VCaP (cell line): Measurements from ENCODE around the gene CTU2.
"Not testable (repeated sequence)": the region's sequence is repeated elsewhere in the genome, so short reads cannot be mapped to it uniquely, and the experiment has no call there.

Experiments
- H3K27ac ChIP-seq: fragments of 450-650 bp; 2 replicates; pipeline ENCODE4 v1.5.1; 2017
- TF ChIP-seq, protein P1 (sequence below): fragments of 450-650 bp; conservative IDR thresholded peaks from 2 replicates; pipeline ENCODE4 v1.5.1; 2017; ENCODE audit warnings: mild to moderate bottlenecking, moderate library complexity

CTU2 gene

DNA sequence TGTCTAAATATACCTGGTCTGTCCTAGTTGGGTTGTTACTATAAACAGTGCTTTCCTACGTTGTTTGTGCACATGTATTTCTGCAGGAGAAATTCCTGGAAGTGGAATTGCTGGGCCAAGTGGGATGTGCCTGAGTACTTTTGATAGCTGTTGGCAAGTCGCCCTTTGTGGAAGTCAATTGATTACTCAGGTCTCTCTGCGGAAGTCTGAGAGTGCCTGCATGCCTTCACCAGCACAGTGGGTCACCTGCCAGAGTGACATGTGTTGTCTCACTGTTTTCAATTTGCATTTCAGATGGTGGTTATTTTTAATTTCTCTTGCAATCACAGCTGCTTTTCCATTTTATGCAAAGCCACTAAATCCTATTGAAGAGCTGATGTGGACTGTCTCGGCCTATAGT lies 41.2 kb upstream of the CTU2 start:
- TF ChIP-seq, protein P1, sequence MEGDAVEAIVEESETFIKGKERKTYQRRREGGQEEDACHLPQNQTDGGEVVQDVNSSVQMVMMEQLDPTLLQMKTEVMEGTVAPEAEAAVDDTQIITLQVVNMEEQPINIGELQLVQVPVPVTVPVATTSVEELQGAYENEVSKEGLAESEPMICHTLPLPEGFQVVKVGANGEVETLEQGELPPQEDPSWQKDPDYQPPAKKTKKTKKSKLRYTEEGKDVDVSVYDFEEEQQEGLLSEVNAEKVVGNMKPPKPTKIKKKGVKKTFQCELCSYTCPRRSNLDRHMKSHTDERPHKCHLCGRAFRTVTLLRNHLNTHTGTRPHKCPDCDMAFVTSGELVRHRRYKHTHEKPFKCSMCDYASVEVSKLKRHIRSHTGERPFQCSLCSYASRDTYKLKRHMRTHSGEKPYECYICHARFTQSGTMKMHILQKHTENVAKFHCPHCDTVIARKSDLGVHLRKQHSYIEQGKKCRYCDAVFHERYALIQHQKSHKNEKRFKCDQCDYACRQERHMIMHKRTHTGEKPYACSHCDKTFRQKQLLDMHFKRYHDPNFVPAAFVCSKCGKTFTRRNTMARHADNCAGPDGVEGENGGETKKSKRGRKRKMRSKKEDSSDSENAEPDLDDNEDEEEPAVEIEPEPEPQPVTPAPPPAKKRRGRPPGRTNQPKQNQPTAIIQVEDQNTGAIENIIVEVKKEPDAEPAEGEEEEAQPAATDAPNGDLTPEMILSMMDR: no peak

DNA sequence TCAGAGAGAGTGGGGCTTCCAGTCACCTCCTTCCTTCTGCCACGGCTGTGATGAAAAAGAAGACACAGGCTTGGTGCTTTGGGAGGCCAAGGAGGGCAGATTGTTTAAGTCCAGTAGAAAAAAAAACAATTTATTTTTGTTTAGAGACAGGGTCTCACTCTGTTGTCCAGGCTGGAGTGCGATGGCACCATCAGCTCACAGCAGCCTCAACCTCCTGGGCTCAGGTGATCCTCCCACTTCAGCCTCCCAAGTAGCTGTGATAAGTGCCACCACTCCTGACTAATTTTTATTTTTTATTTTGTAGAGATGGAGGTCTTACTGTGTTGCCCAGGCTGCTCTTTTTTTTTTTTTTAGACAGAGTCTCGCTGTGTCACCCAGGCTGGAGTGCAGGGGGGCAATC lies 40.7 kb upstream of the CTU2 start:
- no peak overlapping the region for H3K27ac ChIP-seq
- TF ChIP-seq, protein P1: no peak

More for the DNA sequence above, 41.2 kb upstream of the CTU2 start:
- H3K27ac ChIP-seq: no peak overlapping the region

DNA sequence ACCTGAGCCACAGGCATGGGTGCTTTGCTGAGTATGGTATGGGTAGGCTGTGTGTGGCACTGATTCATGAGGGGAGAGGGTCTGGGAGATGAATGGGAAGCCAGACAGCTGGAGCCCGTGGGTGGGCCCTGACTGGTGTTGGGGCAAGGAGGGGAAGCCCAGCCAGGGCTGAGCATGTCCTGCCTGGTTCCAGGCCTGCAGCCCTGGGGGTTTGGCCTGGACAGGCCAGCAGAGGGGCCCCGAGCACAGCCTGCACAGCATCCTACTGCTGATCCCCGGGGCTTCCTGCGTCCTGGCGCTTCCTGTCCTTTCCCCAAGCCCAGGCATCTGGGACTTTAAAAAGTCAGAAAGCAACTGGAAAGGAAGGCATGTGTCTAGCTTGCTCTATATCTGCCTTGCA lies 38.8 kb upstream of the CTU2 start:
- H3K27ac ChIP-seq: no peak overlapping the region
- TF ChIP-seq, protein P1: no peak

DNA sequence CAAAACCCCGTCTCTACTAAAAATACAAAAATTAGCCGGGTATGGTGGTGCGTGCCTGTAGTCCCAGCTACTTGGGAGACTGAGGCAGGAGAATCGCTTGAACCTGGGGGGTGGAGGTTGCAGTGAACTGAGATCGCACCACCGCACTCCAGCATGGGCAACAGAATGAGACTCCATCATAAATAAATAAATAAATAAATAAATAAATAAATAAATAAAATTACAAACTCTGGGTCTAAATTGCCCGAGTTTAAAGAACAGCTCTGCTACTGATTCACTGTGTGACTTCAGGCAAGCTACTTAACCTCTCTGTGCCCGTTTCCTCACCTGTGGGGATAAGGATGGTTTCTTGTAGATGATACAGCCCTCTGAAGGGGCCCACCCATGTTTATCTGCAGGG lies 36.8 kb upstream of the CTU2 start:
- H3K27ac ChIP-seq: not testable (repeated sequence)

DNA sequence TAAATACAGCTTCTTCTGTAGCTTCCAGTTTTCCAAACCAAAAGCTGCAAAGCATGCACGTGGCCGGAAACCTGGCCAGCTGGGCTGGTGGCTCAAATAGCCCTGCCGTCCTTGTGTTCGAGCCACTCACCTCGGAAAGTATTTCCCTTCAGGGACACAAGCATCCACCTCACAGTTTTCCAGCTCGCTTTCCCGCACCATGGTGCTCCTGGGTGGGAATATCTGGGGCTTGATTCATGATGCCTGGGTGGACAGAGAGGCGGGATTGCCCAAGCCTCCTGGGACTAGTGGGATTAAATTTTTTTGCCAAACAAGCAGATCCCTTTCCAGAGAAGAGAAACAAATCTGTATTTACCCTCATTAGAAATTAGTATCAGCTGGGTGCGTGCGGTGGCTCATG lies 36.3 kb upstream of the CTU2 start:
- TF ChIP-seq, protein P1: no peak
- H3K27ac ChIP-seq: no peak overlapping the region

DNA sequence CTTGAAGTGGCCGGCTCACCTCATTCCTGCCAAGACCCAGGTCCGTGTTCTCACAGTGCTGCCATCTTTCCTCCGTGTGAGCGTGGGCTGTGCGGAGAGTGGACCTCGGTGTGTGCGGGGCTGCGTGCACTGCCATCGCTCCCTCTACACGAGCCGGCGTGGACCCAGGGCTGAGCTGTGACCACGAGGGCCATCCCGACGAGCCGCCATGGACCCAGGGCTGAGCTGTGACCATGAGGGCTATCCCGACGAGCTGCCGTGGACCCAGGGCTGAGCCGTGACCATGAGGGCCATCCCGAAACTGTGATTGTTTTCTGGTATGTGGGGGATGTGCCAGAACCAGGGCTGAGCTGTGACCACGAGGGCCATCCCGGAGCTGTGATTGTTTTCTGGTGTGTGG lies 34.5 kb upstream of the CTU2 start:
- TF ChIP-seq, protein P1: no peak

DNA sequence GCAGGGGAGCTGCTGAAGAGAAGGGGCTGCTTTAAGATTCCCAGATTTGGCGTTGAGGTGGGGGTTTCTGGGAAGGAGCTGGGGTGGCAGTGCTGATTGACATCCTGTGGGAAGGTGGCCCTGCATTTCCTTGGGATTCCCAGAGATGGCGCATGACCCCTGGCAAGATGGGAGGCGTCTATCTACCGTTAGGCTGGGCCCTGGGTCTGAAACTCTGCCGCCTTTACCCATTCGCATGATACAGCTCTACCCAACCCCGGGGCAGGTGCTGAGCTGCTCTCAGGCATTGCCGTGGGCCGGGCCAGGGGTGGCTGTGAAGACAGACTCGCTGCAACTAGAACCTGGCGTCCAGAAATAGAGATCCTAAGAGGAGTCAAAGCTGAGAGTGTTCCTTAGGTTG lies 33.5 kb upstream of the CTU2 start:
- H3K27ac ChIP-seq: no peak overlapping the region
- TF ChIP-seq, protein P1: no peak

More for the DNA sequence above, 34.5 kb upstream of the CTU2 start:
- H3K27ac ChIP-seq: no peak overlapping the region

DNA sequence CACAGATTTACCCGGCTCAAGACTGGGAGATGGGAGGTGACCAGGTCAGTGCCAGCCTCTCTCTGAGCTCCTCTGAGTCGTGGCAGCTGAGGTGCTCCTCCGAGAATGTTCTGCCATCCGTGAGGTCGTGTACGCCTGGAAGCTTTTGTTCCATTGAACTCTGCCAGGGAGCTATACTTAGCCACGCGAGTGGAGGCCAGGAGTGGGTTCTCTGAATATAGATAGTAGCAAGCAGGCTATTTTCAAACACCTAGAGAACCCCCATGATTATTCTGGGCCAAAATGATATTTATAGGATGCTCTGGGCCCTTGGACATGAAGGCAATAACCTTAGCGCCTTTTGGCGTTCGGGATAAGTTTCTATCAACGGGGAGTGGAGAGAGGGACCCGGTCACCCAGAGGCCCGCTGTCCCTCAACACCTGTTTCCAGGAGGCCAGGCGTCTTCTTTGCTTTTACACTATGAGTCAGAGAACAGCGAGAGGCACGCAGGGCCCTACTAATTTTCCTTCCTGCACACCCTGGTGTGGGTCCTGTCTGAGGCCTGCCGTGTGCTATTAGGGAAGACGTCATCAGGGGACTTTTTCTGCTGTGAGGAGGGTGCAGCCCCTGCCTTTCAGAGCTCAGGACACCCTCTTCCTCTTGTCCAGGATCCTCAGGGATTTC lies 32.5 kb upstream of the CTU2 start:
- TF ChIP-seq, protein P1: no peak
- H3K27ac ChIP-seq: no peak overlapping the region
